ENCODE data around the gene UGDH. TPM values are rescaled to one million over a fixed set of nuclear protein-coding genes. Genes with fewer than 3 reads are reported as not detected.

The UGDH gene
- total RNA-seq, 1 donor from 2014 or later, result 76.2 TPM

- peaks cover 3% of the 10 kb centered on the region for H3K4me1 Mint-ChIP-seq
- no peaks in the 10 kb centered on the region for H3K27me3 Mint-ChIP-seq (ENCODE audit: low read depth)
- no peak for TF ChIP-seq CTCF (IDR thresholded peaks at IDR 0.05; ENCODE audit: unreplicated experiment)
- H3K36me3 Mint-ChIP-seq, result peaks cover 4% of the 10 kb centered on the region
- no peak for DNase-seq (ENCODE audit: low spot score in 2 of 2, unreplicated experiment in 2 of 2)
- no peak overlapping the region for H3K4me3 Mint-ChIP-seq
- no peak overlapping the region for H3K27ac Mint-ChIP-seq
- H3K9me3 Mint-ChIP-seq, result peaks cover 7% of the 10 kb centered on the region
Observed at GRCh38 chr4:39484582-39485272, 42.5 kb downstream of the UGDH start.

GRCh38 chr4:39480902-39481695 lies 46.1 kb downstream of the UGDH start:
- Mint-ChIP-seq H3K9me3 (peaks cover 7% of the 10 kb centered on the region), H3K27ac (no peak overlapping the region), H3K36me3 (peaks cover 12% of the 10 kb centered on the region), H3K4me1 (peaks cover under 1% of the 10 kb centered on the region), H3K4me3 (no peak overlapping the region), H3K27me3 (ENCODE audit: low read depth) (no peaks in the 10 kb centered on the region)
- no peak for DNase-seq (ENCODE audit: low spot score in 2 of 2, unreplicated experiment in 2 of 2)
- no peak for TF ChIP-seq CTCF (IDR thresholded peaks at IDR 0.05; ENCODE audit: unreplicated experiment)

GRCh38 chr4:39480251-39480650 lies 47.0 kb downstream of the UGDH start:
- Mint-ChIP-seq H3K36me3 (peaks cover 12% of the 10 kb centered on the region), H3K27me3 (ENCODE audit: low read depth) (no peaks in the 10 kb centered on the region), H3K4me1 (no peaks in the 10 kb centered on the region), H3K4me3 (no peak overlapping the region), H3K9me3 (peaks cover 7% of the 10 kb centered on the region), H3K27ac (no peak overlapping the region)
- TF ChIP-seq CTCF (IDR thresholded peaks at IDR 0.05; ENCODE audit: unreplicated experiment), result no peak
- no peak for DNase-seq (ENCODE audit: low spot score in 2 of 2, unreplicated experiment in 2 of 2)

- no peak for DNase-seq (ENCODE audit: low spot score in 2 of 2, unreplicated experiment in 2 of 2)
- peaks cover 8% of the 10 kb centered on the region for H3K36me3 Mint-ChIP-seq
- H3K4me3 Mint-ChIP-seq, result no peak overlapping the region
- no peaks in the 10 kb centered on the region for H3K9me3 Mint-ChIP-seq
- H3K27ac Mint-ChIP-seq, result no peak overlapping the region
- H3K4me1 Mint-ChIP-seq, result no peaks in the 10 kb centered on the region
- no peak for TF ChIP-seq CTCF (IDR thresholded peaks at IDR 0.05; ENCODE audit: unreplicated experiment)
- H3K27me3 Mint-ChIP-seq (ENCODE audit: low read depth), result no peaks in the 10 kb centered on the region
Observed at GRCh38 chr4:39476187-39476895, 50.9 kb downstream of the UGDH start.

- H3K4me3 Mint-ChIP-seq, result no peak overlapping the region
- no peaks in the 10 kb centered on the region for H3K27me3 Mint-ChIP-seq (ENCODE audit: low read depth)
- no peak for DNase-seq (ENCODE audit: low spot score in 2 of 2, unreplicated experiment in 2 of 2)
- H3K9me3 Mint-ChIP-seq, result no peaks in the 10 kb centered on the region
- H3K27ac Mint-ChIP-seq, result no peak overlapping the region
- peaks cover 13% of the 10 kb centered on the region for H3K36me3 Mint-ChIP-seq
- peaks cover 13% of the 10 kb centered on the region for H3K4me1 Mint-ChIP-seq
- TF ChIP-seq CTCF (IDR thresholded peaks at IDR 0.05; ENCODE audit: unreplicated experiment), result no peak
Observed at GRCh38 chr4:39472396-39472795, 54.8 kb downstream of the UGDH start.

Data from mesothelial cell of epicardium (in vitro differentiated cells).